HEK293T (cell line): ENCODE measurements around the gene PPP1R7.

ENCODE experiments used
- CTCF ChIA-PET: fragments of 350-600 bp; formaldehyde crosslinking; extraction: SDS; loops from one replicate; lab custom pipeline; 2021; ENCODE audit warnings: antibody characterized with exemption, inconsistent platforms; lab: Yijun Ruan, JAX
- POLR2A ChIA-PET: fragments of 350-600 bp; formaldehyde crosslinking; extraction: SDS; loops from one replicate; lab custom pipeline; 2020; ENCODE audit warnings: antibody characterized with exemption, inconsistent platforms; lab: Yijun Ruan, JAX
- DNase-seq: peaks from one replicate; pipeline ENCODE4 v3.0.0; 2012; ENCODE audit warnings: mixed read lengths; ENCODE audit errors: extremely low spot score
- ARNT ChIP-seq: fragments of 450-650 bp; IDR thresholded peaks from 2 replicates; pipeline ENCODE4 v1.6.1; 2017; ENCODE audit warnings: mild to moderate bottlenecking
- BHLHE40 ChIP-seq: fragments of 450-650 bp; IDR thresholded peaks from 2 replicates; pipeline ENCODE4 v1.6.1; 2016; ENCODE audit warnings: mild to moderate bottlenecking, moderate library complexity, borderline replicate concordance
- CTBP1 ChIP-seq: fragments of 450-650 bp; IDR thresholded peaks from 2 replicates; pipeline ENCODE4 v1.6.1; 2016; ENCODE audit warnings: borderline replicate concordance
- ELF4 ChIP-seq: fragments of 450-650 bp; IDR thresholded peaks from 2 replicates; pipeline ENCODE4 v1.6.1; 2017; ENCODE audit warnings: antibody characterized with exemption
- FOXA1 ChIP-seq: fragments of 450-650 bp; IDR thresholded peaks from 2 replicates; pipeline ENCODE4 v1.6.1; 2016; ENCODE audit warnings: mild to moderate bottlenecking
- FOXK2 ChIP-seq: fragments of 450-650 bp; IDR thresholded peaks from 2 replicates; pipeline ENCODE4 v1.6.1; 2016; ENCODE audit warnings: mild to moderate bottlenecking
- FOXM1 ChIP-seq: fragments of 450-650 bp; IDR thresholded peaks from 2 replicates; pipeline ENCODE4 v1.6.1; 2017; ENCODE audit warnings: mild to moderate bottlenecking, borderline replicate concordance
- HDGF ChIP-seq: fragments of 450-650 bp; IDR thresholded peaks from 2 replicates; pipeline ENCODE4 v1.6.1; 2017; ENCODE audit warnings: antibody characterized with exemption, borderline replicate concordance
- L3MBTL2 ChIP-seq: fragments of 450-650 bp; conservative IDR thresholded peaks from 2 replicates; pipeline ENCODE4 v1.6.1; 2016; ENCODE audit warnings: mild to moderate bottlenecking
- LEF1 ChIP-seq: fragments of 450-650 bp; IDR thresholded peaks from 2 replicates; pipeline ENCODE4 v1.6.1; 2017; ENCODE audit warnings: mild to moderate bottlenecking, borderline replicate concordance
- NFRKB ChIP-seq: fragments of 450-650 bp; IDR thresholded peaks from 2 replicates; pipeline ENCODE4 v1.6.1; 2016; ENCODE audit warnings: mild to moderate bottlenecking, moderate library complexity
- SP1 ChIP-seq: fragments of 450-650 bp; IDR thresholded peaks from 2 replicates; pipeline ENCODE4 v1.6.1; 2017
- SUZ12 ChIP-seq: fragments of 450-650 bp; IDR thresholded peaks from 2 replicates; pipeline ENCODE4 v1.6.1; 2016; ENCODE audit warnings: mild to moderate bottlenecking
- TARDBP ChIP-seq: fragments of 450-650 bp; IDR thresholded peaks from 2 replicates; pipeline ENCODE4 v1.6.1; 2016
- ZNF384 ChIP-seq: fragments of 450-650 bp; IDR thresholded peaks from 2 replicates; pipeline ENCODE4 v1.6.1; 2016
- TF ChIP-seq, protein P1 (sequence below): fragments of 450-650 bp; IDR thresholded peaks from 2 replicates; pipeline ENCODE4 v1.6.1; 2016

PPP1R7 gene

GRCh38 chr2:241160318-241160717 lies 10.1 kb downstream of the PPP1R7 start:
- POLR2A ChIA-PET = no interaction called here
- DNase-seq = no peak
- CTCF ChIA-PET = no interaction called here
- TF ChIP-seq ZNF384 = no peak
- TF ChIP-seq NFRKB = no peak
- no peak for TF ChIP-seq ELF4
- no peak for TF ChIP-seq CTBP1
- no peak for TF ChIP-seq ARNT
- no peak for TF ChIP-seq L3MBTL2
- no peak for TF ChIP-seq LEF1
- TF ChIP-seq BHLHE40 = no peak
- TF ChIP-seq FOXM1 = no peak
- no peak for TF ChIP-seq SUZ12
- no peak for TF ChIP-seq HDGF
- no peak for TF ChIP-seq TARDBP
- TF ChIP-seq FOXK2 = no peak
- TF ChIP-seq, protein P1, sequence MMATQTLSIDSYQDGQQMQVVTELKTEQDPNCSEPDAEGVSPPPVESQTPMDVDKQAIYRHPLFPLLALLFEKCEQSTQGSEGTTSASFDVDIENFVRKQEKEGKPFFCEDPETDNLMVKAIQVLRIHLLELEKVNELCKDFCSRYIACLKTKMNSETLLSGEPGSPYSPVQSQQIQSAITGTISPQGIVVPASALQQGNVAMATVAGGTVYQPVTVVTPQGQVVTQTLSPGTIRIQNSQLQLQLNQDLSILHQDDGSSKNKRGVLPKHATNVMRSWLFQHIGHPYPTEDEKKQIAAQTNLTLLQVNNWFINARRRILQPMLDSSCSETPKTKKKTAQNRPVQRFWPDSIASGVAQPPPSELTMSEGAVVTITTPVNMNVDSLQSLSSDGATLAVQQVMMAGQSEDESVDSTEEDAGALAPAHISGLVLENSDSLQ = no peak
- no peak for TF ChIP-seq FOXA1
- TF ChIP-seq SP1 = no peak

DNA sequence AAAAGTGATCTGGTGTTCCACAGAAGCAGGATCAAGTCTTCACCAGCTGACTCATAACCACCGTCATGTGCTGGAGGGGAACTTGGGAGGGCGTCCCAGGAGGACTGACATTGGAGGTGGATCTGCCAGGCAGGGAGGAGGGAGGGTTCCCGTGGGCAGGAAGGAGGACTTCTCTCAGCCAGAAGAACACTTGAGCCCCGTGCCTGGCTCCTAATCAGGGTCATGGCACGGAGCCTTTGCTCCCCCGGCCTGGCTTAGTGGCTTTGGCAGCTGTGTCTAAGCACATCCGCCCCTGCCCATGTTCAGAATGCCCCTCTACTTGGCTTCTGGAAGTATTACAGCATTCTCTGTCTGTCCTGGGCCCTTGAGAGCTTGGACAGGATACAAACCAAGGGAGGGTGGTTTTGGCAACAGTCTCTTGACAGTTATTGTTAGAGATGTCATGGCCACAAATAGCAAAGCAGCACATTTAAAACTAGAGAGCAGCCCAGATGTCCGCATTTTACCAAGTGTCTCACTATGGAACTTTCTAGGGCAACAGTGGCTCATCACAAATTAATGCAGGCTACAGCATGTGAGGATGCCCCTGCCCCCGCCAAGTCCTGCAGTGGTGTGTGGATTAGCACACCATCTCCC lies 11.5 kb downstream of the PPP1R7 start:
- CTCF ChIA-PET = no interaction called here
- POLR2A ChIA-PET = no interaction called here
- no peak for DNase-seq
- TF ChIP-seq CTBP1 (no peak), FOXK2 (no peak), L3MBTL2 (no peak), TARDBP (no peak), LEF1 (no peak)

DNA sequence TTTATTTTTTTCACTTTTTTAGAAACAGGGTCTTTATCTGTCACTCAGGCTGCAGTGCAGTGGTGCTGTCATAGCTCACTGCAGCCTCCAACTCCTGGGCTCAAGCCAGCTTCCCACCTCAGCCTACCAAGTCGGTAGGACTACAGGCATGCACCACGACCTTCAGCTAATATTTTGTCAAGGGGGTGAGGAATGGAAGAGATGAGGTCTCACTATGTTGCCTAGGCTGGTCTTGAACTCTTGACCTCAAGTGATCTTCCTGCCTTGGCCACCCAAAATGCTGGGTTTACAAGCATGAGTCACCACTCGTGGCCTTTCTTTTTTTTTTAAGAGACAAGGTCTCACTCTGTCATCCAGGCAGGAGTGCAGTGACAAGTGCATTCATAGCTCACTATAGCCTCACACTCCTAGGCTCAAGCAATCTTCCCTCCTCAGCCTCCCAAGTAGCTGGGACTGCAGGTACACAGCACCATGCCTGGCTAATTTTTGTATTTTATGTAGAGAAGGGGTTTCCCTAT lies 13.4 kb downstream of the PPP1R7 start:
- TF ChIP-seq, protein P1 = no peak
- TF ChIP-seq L3MBTL2 = no peak
- no peak for TF ChIP-seq CTBP1
- TF ChIP-seq NFRKB = no peak
- no peak for TF ChIP-seq TARDBP
- no peak for TF ChIP-seq ELF4
- TF ChIP-seq FOXA1 = no peak
- no peak for TF ChIP-seq SP1
- TF ChIP-seq FOXK2 = no peak
- TF ChIP-seq ARNT = no peak
- TF ChIP-seq HDGF = no peak
- TF ChIP-seq ZNF384 = no peak
- TF ChIP-seq LEF1 = no peak
- TF ChIP-seq BHLHE40 = no peak
- TF ChIP-seq FOXM1 = no peak
- TF ChIP-seq SUZ12 = no peak
- no peak for DNase-seq
- ChIA-PET POLR2A (no interaction called here), CTCF (no interaction called here)

- DNase-seq = no peak
- no peak for TF ChIP-seq FOXA1
- TF ChIP-seq FOXK2 = no peak
- TF ChIP-seq NFRKB = no peak
- TF ChIP-seq ELF4 = no peak
- no peak for TF ChIP-seq ARNT
- TF ChIP-seq ZNF384 = no peak
- TF ChIP-seq L3MBTL2 = no peak
- no peak for TF ChIP-seq CTBP1
- ChIA-PET POLR2A (no interaction called here), CTCF (no interaction called here)
Observed at GRCh38 chr2:241168366-241168765, 18.1 kb downstream of the PPP1R7 start.

GRCh38 chr2:241173557-241173956 lies 23.3 kb downstream of the PPP1R7 start:
- POLR2A ChIA-PET = no interaction called here
- TF ChIP-seq LEF1 = no peak
- CTCF ChIA-PET = no interaction called here
- no peak for DNase-seq

- CTCF ChIA-PET = interaction anchor here (0.7 kb wide), 1 partner anchor 232 kb away, joined by 3 read pairs; no protein-coding TSS in a partner anchor
- POLR2A ChIA-PET = no interaction called here
- TF ChIP-seq ELF4 (no peak), LEF1 (no peak), ARNT (no peak), FOXA1 (no peak), ZNF384 (no peak), L3MBTL2 (no peak), NFRKB (no peak), TARDBP (no peak), BHLHE40 (no peak), SP1 (no peak), CTBP1 (no peak), HDGF (no peak), SUZ12 (no peak), FOXM1 (no peak)
- TF ChIP-seq, protein P1 = no peak
- no peak for DNase-seq
Observed at GRCh38 chr2:241177526-241178334, 27.5 kb downstream of the PPP1R7 start.
